H9 (cell line): ENCODE measurements around the gene REG1A. TPM values are rescaled to one million over a fixed set of nuclear protein-coding genes. Genes with fewer than 3 reads are reported as not detected.

Experiments used
- DNase-seq: peaks from one replicate; pipeline ENCODE4 v3.0.0-alpha.2; 2017
- H2AFZ ChIP-seq: one replicate; pipeline ENCODE4 v1.6.1; 2013; ENCODE audit warnings: mild to moderate bottlenecking, low read length, control low read depth, moderate library complexity
- H2AK5ac ChIP-seq: 2 replicates; pipeline ENCODE4 v1.6.1; 2013; ENCODE audit warnings: low read length, control low read depth, mixed read lengths; ENCODE audit not compliant: insufficient read length
- H2BK120ac ChIP-seq: one replicate; pipeline ENCODE4 v1.6.1; 2013; ENCODE audit warnings: low read depth, mild to moderate bottlenecking, low read length, control low read depth, inconsistent platforms; ENCODE audit not compliant: poor library complexity, severe bottlenecking
- H2BK12ac ChIP-seq: 2 replicates; pipeline ENCODE4 v1.6.1; 2013; ENCODE audit warnings: low read length, control low read depth, mixed read lengths, low read depth; ENCODE audit not compliant: insufficient read length
- H2BK15ac ChIP-seq: 2 replicates; pipeline ENCODE4 v1.6.1; 2013; ENCODE audit warnings: low read depth, low read length, control low read depth
- H2BK20ac ChIP-seq: one replicate; pipeline ENCODE4 v1.6.1; 2013; ENCODE audit warnings: low read depth, mild to moderate bottlenecking, low read length, control low read depth, inconsistent platforms; ENCODE audit not compliant: poor library complexity, severe bottlenecking
- H2BK5ac ChIP-seq: 2 replicates; pipeline ENCODE4 v1.6.1; 2013; ENCODE audit warnings: low read length, control low read depth, mixed read lengths; ENCODE audit not compliant: insufficient read length
- H3K14ac ChIP-seq: 2 replicates; pipeline ENCODE4 v1.6.1; 2013; ENCODE audit warnings: low read length, control low read depth; ENCODE audit not compliant: insufficient read depth
- H3K18ac ChIP-seq: 2 replicates; pipeline ENCODE4 v1.6.1; 2013; ENCODE audit warnings: low read depth, mild to moderate bottlenecking, mixed read lengths, low read length, control low read depth; ENCODE audit not compliant: insufficient read length
- H3K23ac ChIP-seq: 2 replicates; pipeline ENCODE4 v1.6.1; 2013; ENCODE audit warnings: low read length, control low read depth, mixed read lengths, low read depth; ENCODE audit not compliant: insufficient read length
- H3K23me2 ChIP-seq: 2 replicates; pipeline ENCODE4 v1.6.1; 2013; ENCODE audit warnings: low read depth, mild to moderate bottlenecking, mixed read lengths, low read length, control low read depth; ENCODE audit not compliant: insufficient read length, poor library complexity, severe bottlenecking
- H3K27ac ChIP-seq: 2 replicates; pipeline ENCODE4 v1.5.1; 2013; ENCODE audit warnings: low read length, control low read depth, mixed read lengths, low read depth; ENCODE audit not compliant: insufficient read length
- H3K27me3 ChIP-seq: 2 replicates; pipeline ENCODE4 v1.6.1; 2013; ENCODE audit warnings: low read length, control low read depth, inconsistent platforms; ENCODE audit not compliant: insufficient read depth
- H3K4ac ChIP-seq: 2 replicates; pipeline ENCODE4 v1.6.1; 2013; ENCODE audit warnings: low read depth, mild to moderate bottlenecking, control low read depth, inconsistent platforms, low read length, moderate library complexity
- H3K4me1 ChIP-seq: 2 replicates; pipeline ENCODE4 v1.6.1; 2013; ENCODE audit warnings: low read length, control low read depth, inconsistent platforms; ENCODE audit not compliant: insufficient read depth
- H3K4me2 ChIP-seq: 2 replicates; pipeline ENCODE4 v1.6.1; 2013; ENCODE audit warnings: low read length, control low read depth, mixed read lengths; ENCODE audit not compliant: insufficient read length, insufficient read depth
- H3K56ac ChIP-seq: 2 replicates; pipeline ENCODE4 v1.6.1; 2013; ENCODE audit warnings: low read depth, mild to moderate bottlenecking, mixed read lengths, low read length, control low read depth; ENCODE audit not compliant: insufficient read length
- H3K79me1 ChIP-seq: 2 replicates; pipeline ENCODE4 v1.6.1; 2013; ENCODE audit warnings: low read depth, mild to moderate bottlenecking, moderate library complexity, low read length, control low read depth, inconsistent platforms; ENCODE audit not compliant: insufficient read depth, poor library complexity, severe bottlenecking
- H3K79me2 ChIP-seq: 2 replicates; pipeline ENCODE4 v1.6.1; 2013; ENCODE audit warnings: low read length, control low read depth, inconsistent platforms; ENCODE audit not compliant: insufficient read depth
- H3K9ac ChIP-seq: 2 replicates; pipeline ENCODE4 v1.6.1; 2013; ENCODE audit warnings: low read length, control low read depth, mixed read lengths; ENCODE audit not compliant: insufficient read length; ENCODE audit errors: extremely low read depth
- H3K9me3 ChIP-seq: one replicate; pipeline ENCODE4 v1.6.1; 2013; ENCODE audit warnings: low read depth, low read length, inconsistent platforms; ENCODE audit not compliant: control insufficient read depth
- H3T11ph ChIP-seq: one replicate; pipeline ENCODE4 v1.6.1; 2013; ENCODE audit warnings: mild to moderate bottlenecking, low read length, control low read depth, inconsistent platforms
- H4K20me1 ChIP-seq: one replicate; pipeline ENCODE4 v1.6.1; 2013; ENCODE audit not compliant: control insufficient read depth, insufficient read length, insufficient read depth
- H4K5ac ChIP-seq: 2 replicates; pipeline ENCODE4 v1.6.1; 2013; ENCODE audit warnings: low read depth, mild to moderate bottlenecking, mixed read lengths, low read length, control low read depth; ENCODE audit not compliant: insufficient read length
- H4K8ac ChIP-seq: replicated peaks from 2 replicates; pipeline ENCODE4 v1.6.1; 2013; ENCODE audit warnings: low read length, control low read depth, mixed read lengths, low read depth; ENCODE audit not compliant: insufficient read length
- H4K91ac ChIP-seq: 2 replicates; pipeline ENCODE4 v1.6.1; 2013; ENCODE audit warnings: low read depth, mild to moderate bottlenecking, moderate library complexity, mixed read lengths, low read length, control low read depth; ENCODE audit not compliant: insufficient read length
- H3K27ac Mint-ChIP-seq, 3 experiments: 2 replicates in 2 of 3; 3 replicates in 1 of 3; pipeline ENCODE4 v1.8.0; 2020 to 2021; ENCODE audit warnings: mixed read lengths in 3 of 3, mild to moderate bottlenecking in 1 of 3, moderate library complexity in 1 of 3
- H3K27me3 Mint-ChIP-seq: 2 replicates; pipeline ENCODE4 v1.8.0; 2021; ENCODE audit warnings: low read depth, mild to moderate bottlenecking, moderate library complexity, mixed read lengths
- H3K36me3 Mint-ChIP-seq, 3 experiments: 2 replicates in 2 of 3; 3 replicates in 1 of 3; pipeline ENCODE4 v1.8.0; 2020 to 2021; ENCODE audit warnings: low read depth in 3 of 3, mixed read lengths in 3 of 3; ENCODE audit not compliant: insufficient read depth in 1 of 3
- H3K4me1 Mint-ChIP-seq, 2 experiments: 2 replicates each; pipeline ENCODE4 v1.8.0; 2020; ENCODE audit warnings: mixed read lengths in 2 of 2
- H3K4me3 Mint-ChIP-seq, 2 experiments: 2 replicates in 1 of 2; 3 replicates in 1 of 2; pipeline ENCODE4 v1.8.0; 2020 to 2021; ENCODE audit warnings: mild to moderate bottlenecking in 2 of 2, mixed read lengths in 2 of 2, moderate library complexity in 1 of 2
- H3K9me3 Mint-ChIP-seq, 2 experiments: 2 replicates in 1 of 2; 3 replicates in 1 of 2; pipeline ENCODE4 v1.8.0; 2020; ENCODE audit warnings: mild to moderate bottlenecking in 2 of 2, mixed read lengths in 2 of 2, moderate library complexity in 1 of 2
- CTCF ChIP-seq: fragments of 200-600 bp; sonication (generic); conservative IDR thresholded peaks from 3 replicates; pipeline ENCODE4 v1.8.0; 2021; ENCODE audit warnings: antibody characterized with exemption, mild to moderate bottlenecking
- WGBS: extraction: QIAGEN DNeasy Blood & Tissue Kit; methylation state at CpG from one replicate; pipeline ENCODE4 v1.1.7; 2013; ENCODE audit warnings: missing lambda C conversion rate, low lambda C conversion rate, mixed read lengths; ENCODE audit not compliant: insufficient read length; ENCODE audit errors: extremely low coverage; 5-methylcytosine and 5-hydroxymethylcytosine counted together
- total RNA-seq: library from RNA; stranded (reverse); gene quantifications from 2 replicates; pipeline ENCODE4 v1.2.1, GENCODE V29; 2021

REG1A gene
- total RNA-seq, 1 experiment from 2014 or later: not detected

- Histone ChIP-seq H3K9ac (no peak overlapping the region), H4K91ac (no peak overlapping the region), H3K4me1 (no peaks in the 10 kb centered on the region), H4K5ac (no peak overlapping the region), H2BK15ac (no peak overlapping the region), H2BK120ac (no peak overlapping the region), H2AK5ac (no peak overlapping the region), H3K79me1 (no peaks in the 10 kb centered on the region), H3K9me3 (no peaks in the 10 kb centered on the region), H4K20me1 (no peaks in the 10 kb centered on the region), H3K4ac (no peak overlapping the region), H3K56ac (no peak overlapping the region), H2AFZ (no peak overlapping the region), H3K18ac (no peak overlapping the region), H2BK5ac (no peak overlapping the region), H3K27ac (no peak overlapping the region), H2BK12ac (no peak overlapping the region), H3T11ph (no peak overlapping the region), H3K23me2 (no peaks in the 10 kb centered on the region), H2BK20ac (no peak overlapping the region), H3K4me2 (no peak overlapping the region), H4K8ac (no peak overlapping the region), H3K27me3 (no peaks in the 10 kb centered on the region), H3K79me2 (no peaks in the 10 kb centered on the region), H3K14ac (no peak overlapping the region), H3K23ac (no peak overlapping the region)
- peaks cover 0 to 2% of the 10 kb centered on the region in 2 experiments; a peak in 1 of 4 replicates for H3K4me1 Mint-ChIP-seq
- WGBS: no CpG with 5 or more reads among the region's 1 CpG
- no peaks in the 10 kb centered on the region; a peak in 1 of 7 replicates for H3K36me3 Mint-ChIP-seq
- no peak for DNase-seq
- no peak for TF ChIP-seq CTCF
- no peak overlapping the region for H3K27ac Mint-ChIP-seq
- no peak overlapping the region for H3K4me3 Mint-ChIP-seq
- peaks cover 10 to 13% of the 10 kb centered on the region in 2 experiments; a peak in 3 of 5 replicates for H3K9me3 Mint-ChIP-seq
- H3K27me3 Mint-ChIP-seq: no peaks in the 10 kb centered on the region; the same call in 1 of the 2 replicates
These were observed 20.0 kb upstream of the REG1A start for GRCh38 chr2:79100285-79100684.
